Epithelial cell of esophagus (primary cell): ENCODE data around the gene ARHGAP24.

ENCODE experiments used
- DNase-seq: peaks from one replicate; pipeline ENCODE4 v3.0.0; 2010; ENCODE audit warnings: low read depth
- H3K4me3 ChIP-seq: 2 replicates; pipeline ENCODE4 v1.5.1; 2011; ENCODE audit warnings: mild to moderate bottlenecking, low read length, control low read depth
- CTCF ChIP-seq: IDR thresholded peaks from 2 replicates; pipeline ENCODE4 v1.5.1; 2011; ENCODE audit warnings: low read depth, mild to moderate bottlenecking, low read length, control low read depth, inconsistent platforms; ENCODE audit not compliant: insufficient read depth; ENCODE audit errors: missing control alignments

Gene ARHGAP24

GRCh38 chr4:85788604-85789003 is 313.7 kb downstream of the ARHGAP24 start:
- no peak overlapping the region for H3K4me3 ChIP-seq
- no peak for DNase-seq
- no peak for TF ChIP-seq CTCF

- no peak for TF ChIP-seq CTCF
- H3K4me3 ChIP-seq, result no peak overlapping the region
- no peak for DNase-seq
These were observed 314.3 kb downstream of the ARHGAP24 start for GRCh38 chr4:85789241-85789640.

- no peak overlapping the region for H3K4me3 ChIP-seq
- DNase-seq, result no peak
- TF ChIP-seq CTCF, result no peak
These were observed 315.6 kb downstream of the ARHGAP24 start for GRCh38 chr4:85790582-85790981.

GRCh38 chr4:85792376-85793232 is 317.7 kb downstream of the ARHGAP24 start:
- H3K4me3 ChIP-seq, result no peak overlapping the region
- no peak for DNase-seq
- no peak for TF ChIP-seq CTCF

- TF ChIP-seq CTCF, result no peak
- DNase-seq, result no peak
- H3K4me3 ChIP-seq, result no peak overlapping the region
These were observed 318.3 kb downstream of the ARHGAP24 start for GRCh38 chr4:85793233-85793585.

GRCh38 chr4:85798012-85798770 is 323.2 kb downstream of the ARHGAP24 start:
- DNase-seq, result peak; percentile 55
- TF ChIP-seq CTCF, result no peak
- no peak overlapping the region for H3K4me3 ChIP-seq

- DNase-seq, result no peak
- H3K4me3 ChIP-seq, result no peak overlapping the region
- TF ChIP-seq CTCF, result no peak
These were observed 328.9 kb downstream of the ARHGAP24 start for GRCh38 chr4:85803856-85804255.
